Parathyroid adenoma (tissue), 2 donors: Measurements from ENCODE around the gene HOXA4.

Experiments
- H2AFZ ChIP-seq: fragments of 300-600 bp; sonication (generic); one replicate; pipeline ENCODE4 v1.7.0; 2017; ENCODE audit warnings: antibody characterized with exemption, mild to moderate bottlenecking
- H3K27ac ChIP-seq: fragments of 300-600 bp; sonication (generic); one replicate; pipeline ENCODE4 v1.7.0; 2017
- H3K27me3 ChIP-seq: fragments of 300-600 bp; sonication (generic); one replicate; pipeline ENCODE4 v1.7.0; 2017; ENCODE audit warnings: low read length; ENCODE audit not compliant: control insufficient read depth, insufficient read depth
- H3K36me3 ChIP-seq: fragments of 300-600 bp; sonication (generic); one replicate; pipeline ENCODE4 v1.7.0; 2017; ENCODE audit warnings: low read length; ENCODE audit not compliant: control insufficient read depth, insufficient read depth
- H3K4me1 ChIP-seq: fragments of 300-600 bp; sonication (generic); one replicate; pipeline ENCODE4 v1.7.0; 2017; ENCODE audit warnings: control low read depth
- H3K4me2 ChIP-seq: fragments of 300-600 bp; sonication (generic); one replicate; pipeline ENCODE4 v1.7.0; 2017; ENCODE audit warnings: low read length
- H3K4me3 ChIP-seq: fragments of 300-600 bp; sonication (generic); one replicate; pipeline ENCODE4 v1.7.0; 2017; ENCODE audit warnings: low read depth, low read length
- H3K79me2 ChIP-seq: fragments of 300-600 bp; sonication (generic); one replicate; pipeline ENCODE4 v1.7.0; 2017; ENCODE audit warnings: control low read depth
- H3K9ac ChIP-seq: fragments of 300-600 bp; sonication (generic); one replicate; pipeline ENCODE4 v1.7.0; 2017; ENCODE audit warnings: mild to moderate bottlenecking
- H3K9me3 ChIP-seq: fragments of 300-600 bp; sonication (generic); one replicate; pipeline ENCODE4 v1.7.0; 2017; ENCODE audit warnings: low read length; ENCODE audit not compliant: control insufficient read depth
- CTCF ChIP-seq: fragments of 300-600 bp; sonication (generic); IDR thresholded peaks from one replicate; pipeline ENCODE4 v1.7.0; 2017; ENCODE audit warnings: antibody characterized with exemption, mild to moderate bottlenecking
- donor health status: primary hyperparathyroidism.

Gene HOXA4

GRCh38 chr7:27157702-27158431 lies 27.3 kb upstream of the HOXA4 start:
- Histone ChIP-seq H3K27me3 (peaks cover 32% of the 10 kb centered on the region), H3K9me3 (no peaks in the 10 kb centered on the region), H3K4me2 (no peak overlapping the region), H3K4me3 (no peak overlapping the region), H3K27ac (no peak overlapping the region), H3K4me1 (no peaks in the 10 kb centered on the region), H3K9ac (no peak overlapping the region), H3K36me3 (no peaks in the 10 kb centered on the region), H2AFZ (no peak overlapping the region), H3K79me2 (no peaks in the 10 kb centered on the region)
- TF ChIP-seq CTCF = no peak

- no peak for TF ChIP-seq CTCF
- H3K27ac ChIP-seq = no peak overlapping the region
- H3K36me3 ChIP-seq = no peaks in the 10 kb centered on the region
- no peaks in the 10 kb centered on the region for H3K79me2 ChIP-seq
- no peaks in the 10 kb centered on the region for H3K4me1 ChIP-seq
- H3K4me3 ChIP-seq = no peak overlapping the region
- H3K27me3 ChIP-seq = peaks cover 32% of the 10 kb centered on the region
- H3K9ac ChIP-seq = no peak overlapping the region
- no peak overlapping the region for H2AFZ ChIP-seq
- H3K9me3 ChIP-seq = no peaks in the 10 kb centered on the region
- H3K4me2 ChIP-seq = no peak overlapping the region
Observed at GRCh38 chr7:27156916-27157701, 26.6 kb upstream of the HOXA4 start.

GRCh38 chr7:27156508-27156898 lies 25.9 kb upstream of the HOXA4 start, which contains the start of gene HOXA7:
HOXA7 (minus strand) TSS chr7:27156675; CDS start chr7:27156545, 130 bp downstream.
- H3K79me2 ChIP-seq = no peaks in the 10 kb centered on the region
- H3K36me3 ChIP-seq = no peaks in the 10 kb centered on the region
- no peak for TF ChIP-seq CTCF
- H3K4me3 ChIP-seq = peak within 1 kb of the TSS; percentile 35
- peaks cover 32% of the 10 kb centered on the region for H3K27me3 ChIP-seq
- H3K9ac ChIP-seq = no peak within 1 kb of the TSS
- no peaks in the 10 kb centered on the region for H3K9me3 ChIP-seq
- no peaks in the 10 kb centered on the region for H3K4me1 ChIP-seq
- no peak within 1 kb of the TSS for H2AFZ ChIP-seq
- peak within 1 kb of the TSS; percentile 50 for H3K4me2 ChIP-seq
- no peak within 1 kb of the TSS for H3K27ac ChIP-seq

GRCh38 chr7:27155816-27156507 lies 25.4 kb upstream of the HOXA4 start:
- no peaks in the 10 kb centered on the region for H3K79me2 ChIP-seq
- no peaks in the 10 kb centered on the region for H3K4me1 ChIP-seq
- H3K36me3 ChIP-seq = no peaks in the 10 kb centered on the region
- H3K4me3 ChIP-seq = peak overlapping the region; percentile 35
- TF ChIP-seq CTCF = no peak
- H2AFZ ChIP-seq = no peak overlapping the region
- peaks cover 32% of the 10 kb centered on the region for H3K27me3 ChIP-seq
- H3K9me3 ChIP-seq = no peaks in the 10 kb centered on the region
- H3K4me2 ChIP-seq = peak overlapping the region; percentile 50
- H3K9ac ChIP-seq = no peak overlapping the region
- H3K27ac ChIP-seq = no peak overlapping the region
